ENCODE data around the gene CTF1.

The CTF1 gene

GRCh38 chr16:30951193-30951592, 54.8 kb downstream of the CTF1 start:
- in situ Hi-C loops (cut with HindIII; ENCODE audit: low sequenced_read_pairs): no loop called here

- in situ Hi-C loops (cut with HindIII; ENCODE audit: low sequenced_read_pairs): no loop called here
Measured at GRCh38 chr16:30951750-30952149, 55.3 kb downstream of the CTF1 start.

DNA sequence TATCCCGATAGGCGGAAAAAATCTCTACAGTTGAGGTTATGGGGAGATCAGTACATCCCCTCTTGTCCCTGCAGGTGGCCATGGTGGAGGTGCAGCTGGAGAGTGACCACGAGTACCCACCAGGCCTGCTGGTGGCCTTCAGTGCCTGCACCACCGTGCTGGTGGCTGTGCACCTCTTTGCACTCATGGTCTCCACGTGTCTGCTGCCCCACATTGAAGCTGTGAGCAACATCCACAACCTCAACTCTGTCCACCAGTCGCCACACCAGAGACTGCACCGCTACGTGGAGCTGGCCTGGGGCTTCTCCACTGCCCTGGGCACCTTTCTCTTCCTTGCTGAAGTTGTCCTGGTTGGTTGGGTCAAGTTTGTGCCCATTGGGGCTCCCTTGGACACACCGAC, 56.7 kb downstream of the CTF1 start:
- in situ Hi-C loops (cut with HindIII; ENCODE audit: low sequenced_read_pairs): no loop called here
